ENCODE data around the gene NAGPA. TPM values are rescaled to one million over a fixed set of nuclear protein-coding genes. Genes with fewer than 3 reads are reported as not detected.
A peak's percentile ranks its signal among the peaks of the same experiment; 100 is the strongest.
"Not testable (repeated sequence)": the region's sequence is repeated elsewhere in the genome, so short reads cannot be mapped to it uniquely, and the experiment has no call there.

The NAGPA gene
- total and polyA plus RNA-seq, 7 donors, result 4.4 to 12.3 (median 6.9) TPM

DNA sequence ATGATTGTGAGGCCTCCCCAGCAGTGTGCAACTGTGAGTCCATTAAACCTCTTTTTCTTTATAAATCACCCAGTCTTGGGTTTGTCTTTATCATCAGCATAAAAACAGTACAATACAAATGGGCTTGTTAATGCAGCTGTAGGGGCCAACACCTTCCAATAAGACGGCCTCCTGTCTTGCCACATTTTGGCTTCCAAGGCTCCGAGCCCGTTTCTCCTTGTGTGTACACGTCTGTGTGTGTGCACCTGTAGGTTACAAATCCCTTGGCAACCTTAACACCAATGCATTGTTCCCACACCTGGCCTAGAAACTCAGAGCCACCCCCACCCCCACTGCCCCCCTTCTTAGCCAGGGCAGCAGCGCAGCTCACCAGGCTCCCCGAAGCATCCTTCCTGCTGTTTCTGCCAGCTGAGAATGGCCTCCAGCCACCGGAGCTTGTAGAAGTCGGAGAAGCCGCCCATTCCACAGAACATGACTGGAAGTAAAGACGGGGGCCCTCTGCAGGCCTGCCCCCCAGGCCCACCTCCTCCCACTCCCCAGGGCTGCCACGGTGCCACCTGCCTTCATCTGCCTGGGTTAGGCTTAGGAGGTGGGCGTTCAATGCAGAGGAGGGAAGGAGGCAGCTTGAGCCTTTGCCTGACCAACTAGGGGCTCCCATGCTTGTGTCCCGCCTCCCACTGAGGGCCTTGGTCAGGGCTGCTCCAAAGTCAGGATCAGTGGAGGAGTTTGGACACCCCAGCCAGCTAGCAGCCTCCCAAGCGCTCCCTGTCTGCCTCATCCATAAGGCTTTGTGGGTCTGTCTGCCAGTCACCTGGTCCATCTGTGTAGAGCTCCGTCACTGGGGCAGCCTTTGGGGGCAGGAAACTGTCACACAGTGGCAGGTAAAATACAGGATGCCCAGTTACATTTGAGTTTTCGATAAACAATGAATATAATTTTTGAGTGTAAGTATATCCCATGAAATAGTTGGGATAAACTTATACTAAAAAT is 21.4 kb upstream of the NAGPA start:
- DNase-seq, result no peak
- TF ChIP-seq, protein P1, sequence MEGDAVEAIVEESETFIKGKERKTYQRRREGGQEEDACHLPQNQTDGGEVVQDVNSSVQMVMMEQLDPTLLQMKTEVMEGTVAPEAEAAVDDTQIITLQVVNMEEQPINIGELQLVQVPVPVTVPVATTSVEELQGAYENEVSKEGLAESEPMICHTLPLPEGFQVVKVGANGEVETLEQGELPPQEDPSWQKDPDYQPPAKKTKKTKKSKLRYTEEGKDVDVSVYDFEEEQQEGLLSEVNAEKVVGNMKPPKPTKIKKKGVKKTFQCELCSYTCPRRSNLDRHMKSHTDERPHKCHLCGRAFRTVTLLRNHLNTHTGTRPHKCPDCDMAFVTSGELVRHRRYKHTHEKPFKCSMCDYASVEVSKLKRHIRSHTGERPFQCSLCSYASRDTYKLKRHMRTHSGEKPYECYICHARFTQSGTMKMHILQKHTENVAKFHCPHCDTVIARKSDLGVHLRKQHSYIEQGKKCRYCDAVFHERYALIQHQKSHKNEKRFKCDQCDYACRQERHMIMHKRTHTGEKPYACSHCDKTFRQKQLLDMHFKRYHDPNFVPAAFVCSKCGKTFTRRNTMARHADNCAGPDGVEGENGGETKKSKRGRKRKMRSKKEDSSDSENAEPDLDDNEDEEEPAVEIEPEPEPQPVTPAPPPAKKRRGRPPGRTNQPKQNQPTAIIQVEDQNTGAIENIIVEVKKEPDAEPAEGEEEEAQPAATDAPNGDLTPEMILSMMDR (IDR thresholded peaks at IDR 0.05), result no peak
- WGBS, 3 donors, result 80 to 85% (median 84%) methylated on average over 16 of the region's 16 CpGs
- H3K4me3 ChIP-seq, result no peak overlapping the region
- H3K36me3 ChIP-seq (ENCODE audit: insufficient read depth in 1 of 2, low read depth in 1 of 2), result no peaks in the 10 kb centered on the region
- no peaks in the 10 kb centered on the region for H3K9me3 ChIP-seq
- no peak for ATAC-seq
- no peaks in the 10 kb centered on the region for H3K27me3 ChIP-seq (ENCODE audit: insufficient read depth in 3 of 3, low read length in 2 of 3)
- intact Hi-C loops (cut with DNase I), result no loop called here
- H3K27ac ChIP-seq, result no peak overlapping the region
- no peaks in the 10 kb centered on the region for H3K4me1 ChIP-seq

DNA sequence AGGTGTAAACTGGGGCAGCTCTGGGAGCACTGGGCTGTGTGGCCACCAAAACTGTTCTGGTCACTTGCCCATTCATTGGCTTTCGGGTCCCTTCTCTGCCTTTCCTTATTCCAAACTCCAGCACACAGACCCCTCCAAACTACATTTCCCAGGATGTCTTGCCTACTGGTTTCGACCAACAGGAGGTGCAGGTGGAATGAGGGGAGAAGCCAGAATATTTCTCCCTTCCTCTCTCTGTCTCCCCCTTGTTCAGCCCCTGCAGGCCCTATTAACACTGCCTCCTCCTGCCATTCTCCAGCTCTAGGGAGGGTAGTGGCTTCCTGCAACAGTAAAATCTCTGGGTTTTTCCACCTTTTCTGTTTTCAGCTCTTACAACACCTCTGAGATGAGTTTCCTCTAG is 13.2 kb upstream of the NAGPA start:
- no peak for ATAC-seq
- Histone ChIP-seq H3K27me3 (ENCODE audit: insufficient read depth in 3 of 3, low read length in 2 of 3) (no peaks in the 10 kb centered on the region), H3K27ac (no peak overlapping the region), H3K4me1 (no peaks in the 10 kb centered on the region), H3K4me3 (no peak overlapping the region), H3K9me3 (no peaks in the 10 kb centered on the region), H3K36me3 (ENCODE audit: insufficient read depth in 1 of 2, low read depth in 1 of 2) (no peaks in the 10 kb centered on the region)
- no peak for DNase-seq
- intact Hi-C loops (cut with DNase I), result no loop called here
- WGBS, 3 donors, result 65 to 81% (median 67%) methylated on average over 2 of the region's 2 CpGs
- TF ChIP-seq, protein P1 (IDR thresholded peaks at IDR 0.05), result no peak

DNA sequence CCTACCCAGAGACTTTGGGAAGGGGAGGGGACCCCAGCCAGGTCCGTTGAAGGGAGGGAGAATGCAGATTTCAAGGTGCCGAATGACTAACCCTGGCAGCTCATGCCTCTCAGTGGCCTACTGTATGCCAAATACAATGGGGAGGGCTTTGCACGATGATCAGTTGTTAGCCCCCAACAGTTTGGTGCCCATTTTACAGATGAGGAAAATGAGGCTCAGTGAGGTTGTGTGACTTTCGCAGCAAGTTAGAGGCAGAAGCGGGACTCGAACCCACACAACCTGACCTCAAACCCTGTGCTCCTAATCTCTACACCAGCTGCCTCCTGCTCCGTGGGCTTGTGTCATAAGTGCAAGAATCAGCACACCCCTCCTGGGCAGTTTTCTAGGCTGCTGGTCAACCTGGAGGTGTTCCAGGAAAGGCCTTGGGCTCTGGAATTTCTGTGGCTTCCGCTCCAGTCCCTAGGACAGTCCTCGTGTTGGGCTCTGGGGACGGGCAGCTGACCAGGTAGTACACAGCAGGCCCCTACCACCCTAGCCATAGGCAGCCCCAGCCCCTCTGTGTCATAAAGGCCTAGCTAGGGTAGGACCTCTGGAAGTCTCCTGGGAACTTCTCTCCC is 11.9 kb upstream of the NAGPA start:
- WGBS, 3 donors, result 85 to 88% (median 87%) methylated on average over 10 of the region's 10 CpGs
- TF ChIP-seq, protein P1 (IDR thresholded peaks at IDR 0.05), result no peak
- no peaks in the 10 kb centered on the region for H3K36me3 ChIP-seq (ENCODE audit: insufficient read depth in 1 of 2, low read depth in 1 of 2)
- no peaks in the 10 kb centered on the region for H3K4me1 ChIP-seq
- H3K27ac ChIP-seq, result no peak overlapping the region
- no peaks in the 10 kb centered on the region for H3K27me3 ChIP-seq (ENCODE audit: insufficient read depth in 3 of 3, low read length in 2 of 3)
- intact Hi-C loops (cut with DNase I), result no loop called here
- DNase-seq (peak in 1 of 2 donors; percentile 1), ATAC-seq (no peak)
- H3K9me3 ChIP-seq, result no peaks in the 10 kb centered on the region
- H3K4me3 ChIP-seq, result no peak overlapping the region

DNA sequence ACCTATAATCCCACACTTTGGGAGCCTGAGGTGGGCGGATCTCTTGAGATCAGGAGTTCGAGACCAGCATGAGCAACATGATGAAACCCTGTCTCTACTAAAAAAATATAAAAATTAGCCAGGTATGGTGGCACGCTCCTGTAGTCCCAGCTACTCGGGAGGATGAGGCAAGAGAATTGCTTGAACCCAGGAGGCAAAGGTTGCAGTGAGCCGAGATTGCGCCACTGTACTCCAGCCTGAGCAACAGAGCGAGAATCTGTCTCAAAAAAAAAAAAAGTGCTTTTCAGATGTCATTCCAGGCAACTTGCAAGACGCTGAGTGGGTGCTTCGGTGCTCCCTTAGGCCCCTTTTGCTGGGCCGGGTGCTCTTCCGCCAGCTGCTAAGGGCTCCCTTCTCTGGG is 10.8 kb upstream of the NAGPA start:
- WGBS, 3 donors, result 94 to 96% (median 95%) methylated on average over 11 of the region's 11 CpGs
- H3K4me1 ChIP-seq; DNase-seq; ATAC-seq; H3K27ac ChIP-seq; H3K9me3 ChIP-seq; intact Hi-C loops (cut with DNase I); H3K4me3 ChIP-seq; H3K27me3 ChIP-seq (ENCODE audit: insufficient read depth in 3 of 3, low read length in 2 of 3); H3K36me3 ChIP-seq (ENCODE audit: insufficient read depth in 1 of 2, low read depth in 1 of 2): not testable (repeated sequence)

DNA sequence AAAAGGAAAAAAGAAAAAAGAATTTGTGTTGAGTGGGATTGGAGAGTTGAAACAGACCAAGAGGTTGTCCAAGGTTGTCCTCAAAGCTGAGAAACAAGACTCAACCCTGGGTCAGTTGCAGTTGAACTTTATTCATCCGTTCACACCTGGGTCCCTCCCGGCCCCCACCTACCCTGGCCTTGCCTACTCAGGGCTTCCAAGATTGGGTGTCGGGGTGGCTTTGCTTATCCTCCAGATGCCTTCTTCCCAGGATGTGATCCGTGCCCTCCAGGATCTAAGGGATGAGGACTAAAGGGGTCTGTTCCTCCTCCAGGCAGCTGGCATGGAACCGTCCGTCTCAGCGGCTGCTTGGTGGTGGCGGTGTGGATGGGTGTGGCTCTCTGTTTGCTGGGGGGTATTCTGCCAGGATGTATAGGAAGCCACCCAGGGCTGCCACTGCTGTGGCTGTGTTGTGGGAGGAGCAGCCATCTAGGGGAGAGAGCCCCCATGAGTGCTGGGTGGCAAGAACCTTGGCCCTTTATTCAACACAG is 10.3 kb upstream of the NAGPA start:
- Histone ChIP-seq H3K27me3 (ENCODE audit: insufficient read depth in 3 of 3, low read length in 2 of 3) (no peaks in the 10 kb centered on the region), H3K27ac (no peak overlapping the region), H3K4me3 (no peak overlapping the region), H3K4me1 (no peaks in the 10 kb centered on the region), H3K9me3 (no peaks in the 10 kb centered on the region), H3K36me3 (ENCODE audit: insufficient read depth in 1 of 2, low read depth in 1 of 2) (no peaks in the 10 kb centered on the region)
- TF ChIP-seq, protein P1 (IDR thresholded peaks at IDR 0.05), result no peak
- WGBS, 3 donors, result 89 to 95% (median 94%) methylated on average over 8 of the region's 8 CpGs
- DNase-seq (no peak), ATAC-seq (no peak)
- intact Hi-C loops (cut with DNase I), result no loop called here

All from psoas muscle (tissue), 8 donors.